Activated CD4-positive, alpha-beta memory T cell treated with anti-CD3 and anti-CD28 coated beads for 36 hours (primary cell): ENCODE results near the gene SCNN1B. TPM values are rescaled to one million over a fixed set of nuclear protein-coding genes. Genes with fewer than 3 reads are reported as not detected.

ENCODE experiments used
- CTCF ChIA-PET: fragments of 350-600 bp; sonication (Branson Sonifier 250); formaldehyde crosslinking; loops from one replicate; lab custom pipeline; 2021; ENCODE audit warnings: antibody characterized with exemption, inconsistent platforms; lab: Charles Lee
- POLR2A ChIA-PET: fragments of 350-600 bp; sonication (Branson Sonifier 250); formaldehyde crosslinking; loops from one replicate; lab custom pipeline; 2021; ENCODE audit warnings: antibody characterized with exemption; lab: Charles Lee
- DNase-seq: peaks from one replicate; pipeline ENCODE4 v3.0.0-alpha.2; 2020
- H3K27ac Mint-ChIP-seq: one replicate; pipeline ENCODE4 v1.8.0; 2021; ENCODE audit warnings: mixed read lengths
- H3K27me3 Mint-ChIP-seq: one replicate; pipeline ENCODE4 v1.8.0; 2021; ENCODE audit warnings: mixed read lengths
- H3K36me3 Mint-ChIP-seq: one replicate; pipeline ENCODE4 v1.8.0; 2021; ENCODE audit warnings: mixed read lengths
- H3K4me1 Mint-ChIP-seq: one replicate; pipeline ENCODE4 v1.8.0; 2021; ENCODE audit warnings: low read depth, mixed read lengths
- H3K4me3 Mint-ChIP-seq: one replicate; pipeline ENCODE4 v1.8.0; 2021; ENCODE audit warnings: mild to moderate bottlenecking, mixed read lengths
- H3K9me3 Mint-ChIP-seq: one replicate; pipeline ENCODE4 v1.8.0; 2021; ENCODE audit warnings: mixed read lengths
- intact Hi-C: fragments of 100-400 bp; cut with micrococcal nuclease; formaldehyde crosslinking; loops from one replicate; pipeline ENCODE4 v1.15.1; 2023
- total RNA-seq, 2 experiments: library from RNA; stranded (reverse); gene quantifications; one replicate each; pipeline ENCODE4 v1.2.3, GENCODE V29; 2021

The SCNN1B gene
- total RNA-seq, 2 experiments from 2014 or later: not detected

GRCh38 chr16:23316634-23317265, 14.6 kb downstream of the SCNN1B start:
- no peaks in the 10 kb centered on the region for H3K27me3 Mint-ChIP-seq
- H3K4me3 Mint-ChIP-seq: no peak overlapping the region
- no peak overlapping the region for H3K27ac Mint-ChIP-seq
- ChIA-PET POLR2A (no interaction called here), CTCF (no interaction called here)
- no peak for DNase-seq
- no peaks in the 10 kb centered on the region for H3K9me3 Mint-ChIP-seq
- intact Hi-C loops: no loop called here
- no peaks in the 10 kb centered on the region for H3K4me1 Mint-ChIP-seq
- no peaks in the 10 kb centered on the region for H3K36me3 Mint-ChIP-seq

DNA sequence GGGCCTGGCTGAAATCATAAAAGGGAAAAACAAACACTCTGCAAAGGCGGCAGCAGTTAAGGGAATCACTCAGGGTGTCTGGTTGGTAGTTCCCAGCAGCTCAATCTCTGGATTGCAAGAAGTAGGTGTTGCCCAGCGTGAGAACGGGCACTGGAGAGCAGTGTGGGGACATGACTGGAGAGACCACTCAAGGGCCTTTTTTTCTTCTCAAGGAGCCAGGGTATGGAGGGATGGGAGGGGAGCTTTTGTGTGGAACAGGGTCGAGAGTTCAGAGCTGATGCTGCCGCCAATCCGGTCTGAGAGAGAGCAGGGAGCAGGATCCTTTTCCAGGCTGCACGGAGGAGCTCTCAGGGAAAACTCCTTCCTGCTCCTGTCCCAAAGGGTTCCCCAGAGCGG, 15.2 kb downstream of the SCNN1B start:
- Mint-ChIP-seq H3K27ac (no peak overlapping the region), H3K36me3 (no peaks in the 10 kb centered on the region), H3K4me3 (no peak overlapping the region), H3K27me3 (peaks cover 2% of the 10 kb centered on the region), H3K4me1 (no peaks in the 10 kb centered on the region), H3K9me3 (no peaks in the 10 kb centered on the region)
- intact Hi-C loops: no loop called here
- no peak for DNase-seq
- POLR2A ChIA-PET: no interaction called here
- CTCF ChIA-PET: no interaction called here

DNA sequence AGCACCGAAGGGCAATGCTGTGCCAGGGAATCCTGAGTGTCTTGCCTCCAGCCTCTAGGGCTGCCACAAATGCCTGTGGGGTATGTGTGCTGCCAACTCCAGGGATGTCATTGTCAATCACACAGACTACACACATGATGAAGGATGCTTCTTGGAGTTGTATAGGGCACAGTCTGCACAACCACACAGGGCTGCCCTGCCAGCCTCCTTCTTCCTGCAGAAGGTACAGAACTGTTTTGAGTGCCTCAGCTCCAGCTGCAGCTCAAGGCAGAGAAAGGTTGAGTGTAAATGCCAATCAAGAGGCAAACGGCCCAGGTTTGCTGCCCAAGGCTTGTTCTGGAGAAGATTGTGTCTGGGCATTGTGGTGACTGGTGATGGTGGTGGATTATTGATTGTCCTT, 15.6 kb downstream of the SCNN1B start:
- DNase-seq: no peak
- no peaks in the 10 kb centered on the region for H3K9me3 Mint-ChIP-seq
- intact Hi-C loops: no loop called here
- POLR2A ChIA-PET: no interaction called here
- no peak overlapping the region for H3K4me3 Mint-ChIP-seq
- H3K4me1 Mint-ChIP-seq: no peaks in the 10 kb centered on the region
- no peaks in the 10 kb centered on the region for H3K36me3 Mint-ChIP-seq
- CTCF ChIA-PET: no interaction called here
- H3K27me3 Mint-ChIP-seq: peaks cover 2% of the 10 kb centered on the region
- no peak overlapping the region for H3K27ac Mint-ChIP-seq

DNA sequence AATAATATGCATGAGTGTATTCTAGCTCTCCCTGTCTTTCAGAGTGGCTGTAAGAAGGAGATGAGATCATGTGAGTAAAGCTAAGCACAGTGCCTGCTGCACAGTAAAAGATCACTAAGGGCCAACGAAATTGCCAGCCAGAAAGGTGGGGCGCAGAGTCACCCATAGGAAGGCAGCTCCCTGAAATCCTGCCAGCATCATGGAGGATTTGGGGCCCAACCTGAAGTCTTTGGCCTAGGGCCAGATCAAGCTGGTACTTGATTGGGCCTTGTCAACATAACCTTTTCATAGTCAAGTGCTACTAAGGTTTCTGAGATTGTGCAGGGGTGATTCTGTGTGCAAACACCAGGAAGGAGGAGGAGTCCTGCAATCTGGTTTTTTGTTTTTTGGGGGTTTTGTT, 16.5 kb downstream of the SCNN1B start:
- Mint-ChIP-seq H3K9me3 (no peaks in the 10 kb centered on the region), H3K4me3 (no peak overlapping the region), H3K27ac (no peak overlapping the region), H3K4me1 (no peaks in the 10 kb centered on the region), H3K36me3 (no peaks in the 10 kb centered on the region), H3K27me3 (peaks cover 2% of the 10 kb centered on the region)
- POLR2A ChIA-PET: no interaction called here
- CTCF ChIA-PET: no interaction called here
- intact Hi-C loops: no loop called here
- no peak for DNase-seq

DNA sequence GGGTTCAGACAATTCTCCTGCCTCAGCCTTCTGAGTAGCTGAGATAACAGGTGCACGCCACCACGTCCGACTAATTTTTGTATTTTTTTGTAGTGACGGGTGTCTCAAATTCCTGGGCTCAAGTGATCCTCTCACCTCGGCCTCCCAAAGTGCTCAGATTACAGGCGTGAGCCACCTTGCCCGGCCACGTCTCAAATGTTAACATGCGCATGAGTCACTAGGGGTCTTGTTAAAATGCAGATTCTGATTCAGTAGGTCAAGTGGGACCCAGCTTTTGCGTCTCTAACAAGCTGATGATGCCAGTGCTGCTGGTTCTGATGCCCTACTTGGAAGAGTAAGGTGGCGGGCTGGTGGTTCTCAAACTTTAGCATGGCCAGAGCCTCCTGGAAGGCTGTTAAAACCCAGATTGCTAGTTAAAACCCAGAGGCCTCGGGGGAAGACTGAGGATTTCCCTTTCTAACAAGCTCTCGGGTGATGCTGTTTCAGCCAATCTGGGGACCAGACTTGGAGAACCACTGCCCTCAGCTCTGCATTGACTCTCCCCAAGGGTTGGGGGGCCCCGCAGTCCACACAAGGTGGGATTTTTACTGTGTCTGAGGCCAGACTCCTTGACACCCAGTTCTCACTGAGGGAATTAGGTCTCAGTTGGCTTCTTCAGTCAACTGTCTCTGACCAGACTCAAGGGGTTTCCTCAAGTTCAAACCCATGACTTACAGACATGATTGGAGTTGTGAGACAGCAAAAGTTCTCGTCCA, 17.9 kb downstream of the SCNN1B start:
- H3K27me3 Mint-ChIP-seq: peaks cover 2% of the 10 kb centered on the region
- CTCF ChIA-PET: no interaction called here
- DNase-seq: no peak
- no peak overlapping the region for H3K27ac Mint-ChIP-seq
- no peak overlapping the region for H3K4me3 Mint-ChIP-seq
- H3K4me1 Mint-ChIP-seq: no peaks in the 10 kb centered on the region
- H3K9me3 Mint-ChIP-seq: no peaks in the 10 kb centered on the region
- H3K36me3 Mint-ChIP-seq: no peaks in the 10 kb centered on the region
- POLR2A ChIA-PET: no interaction called here
- intact Hi-C loops: no loop called here

GRCh38 chr16:23320693-23321092, 18.6 kb downstream of the SCNN1B start:
- peaks cover 4% of the 10 kb centered on the region for H3K27me3 Mint-ChIP-seq
- no peak for DNase-seq
- ChIA-PET CTCF (no interaction called here), POLR2A (no interaction called here)
- no peaks in the 10 kb centered on the region for H3K4me1 Mint-ChIP-seq
- H3K27ac Mint-ChIP-seq: no peak overlapping the region
- intact Hi-C loops: no loop called here
- no peak overlapping the region for H3K4me3 Mint-ChIP-seq
- no peaks in the 10 kb centered on the region for H3K36me3 Mint-ChIP-seq
- no peaks in the 10 kb centered on the region for H3K9me3 Mint-ChIP-seq

DNA sequence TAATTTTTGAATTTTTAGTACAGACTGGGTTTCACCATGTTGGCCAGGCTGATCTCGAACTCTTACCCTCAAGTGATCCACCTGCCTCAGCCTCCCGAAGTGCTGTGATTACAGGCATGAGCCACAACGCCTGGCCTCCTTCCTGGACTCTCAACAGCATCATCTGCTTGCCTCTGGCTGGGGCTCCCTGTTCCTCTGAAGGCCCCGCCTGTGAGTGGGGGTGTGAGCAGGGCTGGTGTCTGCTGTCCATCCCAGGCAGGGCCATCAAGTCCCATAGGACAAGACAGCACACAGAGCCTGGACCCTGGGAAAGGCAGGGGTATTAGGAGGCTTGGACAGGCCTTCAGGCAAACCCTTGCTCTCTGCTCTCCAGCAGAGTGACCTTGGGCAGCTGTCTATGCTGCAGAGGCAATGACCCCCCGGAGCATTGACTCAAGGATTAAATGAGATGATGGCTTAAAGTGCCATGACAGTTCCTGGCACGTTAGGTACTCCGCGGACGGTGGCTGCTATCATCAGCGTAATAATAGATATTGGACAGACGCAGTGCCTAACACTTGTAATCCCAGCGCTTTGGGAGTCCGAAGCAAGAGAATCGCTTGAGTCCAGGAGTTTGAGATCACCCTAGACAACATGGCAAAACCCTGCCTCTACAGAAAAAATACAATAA, 19.2 kb downstream of the SCNN1B start:
- Mint-ChIP-seq H3K4me1 (no peaks in the 10 kb centered on the region), H3K27ac (no peak overlapping the region), H3K36me3 (no peaks in the 10 kb centered on the region), H3K9me3 (no peaks in the 10 kb centered on the region), H3K27me3 (peaks cover 4% of the 10 kb centered on the region), H3K4me3 (no peak overlapping the region)
- intact Hi-C loops: no loop called here
- CTCF ChIA-PET: no interaction called here
- POLR2A ChIA-PET: no interaction called here
- no peak for DNase-seq

DNA sequence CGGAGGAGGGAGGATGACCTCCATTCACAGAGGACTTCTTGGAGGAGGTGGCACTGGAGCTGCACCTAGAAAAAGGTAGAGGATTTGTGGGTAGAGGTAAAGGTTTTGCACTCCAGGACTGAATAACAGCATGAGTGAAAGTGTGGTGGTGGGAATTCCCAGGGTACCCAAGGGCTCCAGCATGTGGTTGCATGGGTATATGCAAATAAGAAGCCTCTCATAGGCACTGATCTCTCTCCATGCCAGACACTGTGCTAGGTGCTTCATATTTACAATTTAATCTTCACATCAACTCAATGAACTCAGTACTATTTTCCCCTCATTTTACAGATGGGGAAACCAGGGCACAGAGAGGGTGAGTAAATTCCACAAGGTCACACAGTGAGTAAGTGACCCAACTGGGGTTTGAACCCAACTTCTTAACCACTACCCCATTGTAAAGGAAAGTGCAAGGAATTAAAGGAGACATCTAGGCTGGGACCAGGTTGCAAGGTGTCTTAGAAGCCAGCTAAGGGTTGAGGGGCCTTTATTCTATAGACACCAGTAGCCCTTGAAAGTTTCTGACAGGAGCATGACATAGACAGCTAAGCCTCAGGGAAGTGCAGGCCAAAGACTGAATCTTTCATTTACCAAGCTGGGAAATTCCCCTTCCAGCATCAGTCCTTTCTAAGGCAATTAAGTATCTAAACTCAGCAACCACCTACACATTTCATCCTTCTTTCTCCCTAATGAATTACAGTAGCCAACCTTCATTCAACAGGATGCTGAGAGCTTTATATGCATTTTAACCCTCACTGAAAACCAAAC, 21.3 kb downstream of the SCNN1B start:
- ChIA-PET CTCF (no interaction called here), POLR2A (no interaction called here)
- no peak overlapping the region for H3K4me3 Mint-ChIP-seq
- H3K4me1 Mint-ChIP-seq: no peaks in the 10 kb centered on the region
- H3K9me3 Mint-ChIP-seq: no peaks in the 10 kb centered on the region
- DNase-seq: no peak
- no peak overlapping the region for H3K27ac Mint-ChIP-seq
- no peaks in the 10 kb centered on the region for H3K36me3 Mint-ChIP-seq
- intact Hi-C loops: no loop called here
- H3K27me3 Mint-ChIP-seq: peaks cover 5% of the 10 kb centered on the region

GRCh38 chr16:23324727-23325126, 22.6 kb downstream of the SCNN1B start:
- DNase-seq: no peak
- Mint-ChIP-seq H3K27me3 (peaks cover 5% of the 10 kb centered on the region), H3K4me1 (no peaks in the 10 kb centered on the region), H3K9me3 (no peaks in the 10 kb centered on the region), H3K4me3 (no peak overlapping the region), H3K36me3 (no peaks in the 10 kb centered on the region), H3K27ac (no peak overlapping the region)
- POLR2A ChIA-PET: no interaction called here
- CTCF ChIA-PET: interaction anchor here (1.5 kb wide), 1 partner anchor 111 kb away, joined by 9 read pairs; no protein-coding TSS in a partner anchor
- intact Hi-C loops: no loop called here

- Mint-ChIP-seq H3K36me3 (no peaks in the 10 kb centered on the region), H3K27me3 (peaks cover 3% of the 10 kb centered on the region), H3K27ac (no peak overlapping the region), H3K4me1 (no peaks in the 10 kb centered on the region), H3K4me3 (no peak overlapping the region), H3K9me3 (no peaks in the 10 kb centered on the region)
- POLR2A ChIA-PET: no interaction called here
- intact Hi-C loops: no loop called here
- DNase-seq: no peak
- CTCF ChIA-PET: no interaction called here
These were observed 25.7 kb downstream of the SCNN1B start for GRCh38 chr16:23327836-23328235.

DNA sequence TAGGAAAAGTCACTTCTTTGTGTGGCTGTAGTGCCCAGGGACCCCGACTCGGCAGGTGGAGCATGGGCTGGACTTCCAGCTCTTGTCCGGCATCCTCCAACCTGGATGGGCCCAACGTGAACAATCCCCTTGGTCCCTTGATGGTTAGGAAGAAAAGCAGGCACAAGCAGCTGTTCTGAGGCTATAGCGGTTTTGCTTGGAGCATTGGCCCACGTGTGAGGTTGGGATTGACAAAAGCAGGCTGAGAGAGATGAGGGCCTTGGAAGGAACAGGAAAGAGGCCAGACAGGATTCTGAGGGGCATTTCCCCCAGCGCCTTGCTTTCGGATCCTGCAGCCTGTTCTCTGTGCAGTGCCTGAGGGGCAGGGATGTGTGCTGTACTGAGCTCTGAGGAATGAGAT, 28.1 kb downstream of the SCNN1B start:
- Mint-ChIP-seq H3K4me3 (no peak overlapping the region), H3K27me3 (peaks cover 6% of the 10 kb centered on the region), H3K9me3 (no peaks in the 10 kb centered on the region), H3K27ac (no peak overlapping the region), H3K36me3 (no peaks in the 10 kb centered on the region), H3K4me1 (no peaks in the 10 kb centered on the region)
- CTCF ChIA-PET: no interaction called here
- POLR2A ChIA-PET: no interaction called here
- intact Hi-C loops: no loop called here
- DNase-seq: no peak

DNA sequence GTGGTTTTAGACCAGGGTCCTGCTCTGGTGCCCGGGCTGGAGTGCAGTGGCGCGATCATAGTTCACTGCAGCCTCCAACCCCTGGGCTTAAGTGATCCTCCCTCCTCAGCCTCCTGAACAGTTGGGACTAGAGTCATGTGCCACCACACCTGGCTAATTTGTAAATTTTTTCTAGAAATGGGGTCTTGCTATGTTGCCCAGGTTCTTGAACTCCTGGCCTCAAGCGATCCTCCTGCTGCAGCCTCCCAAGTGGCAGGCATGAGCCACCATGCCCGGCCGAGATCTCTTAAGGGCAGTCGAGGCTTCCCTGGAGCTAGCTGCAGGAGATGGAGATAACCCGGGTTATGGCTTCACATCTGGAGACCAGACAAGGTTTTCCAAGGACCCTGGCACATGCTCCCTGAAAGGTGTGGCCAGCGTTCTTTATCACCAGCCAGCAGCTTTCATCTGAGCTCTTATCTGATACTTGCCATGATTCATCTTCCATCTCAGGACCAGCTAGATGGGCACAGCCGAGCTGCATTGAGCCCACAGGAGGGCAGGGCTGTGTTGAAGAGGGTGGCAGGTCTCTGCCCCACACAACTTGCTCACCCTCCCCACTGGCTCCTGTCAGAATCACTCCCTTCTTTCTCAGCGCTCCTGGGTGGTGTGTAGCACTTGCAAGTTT, 28.6 kb downstream of the SCNN1B start:
- H3K27ac Mint-ChIP-seq: no peak overlapping the region
- H3K4me1 Mint-ChIP-seq: peaks cover 1% of the 10 kb centered on the region
- H3K36me3 Mint-ChIP-seq: no peaks in the 10 kb centered on the region
- DNase-seq: no peak
- ChIA-PET POLR2A (no interaction called here), CTCF (no interaction called here)
- intact Hi-C loops: no loop called here
- no peak overlapping the region for H3K4me3 Mint-ChIP-seq
- H3K27me3 Mint-ChIP-seq: peaks cover 5% of the 10 kb centered on the region
- no peaks in the 10 kb centered on the region for H3K9me3 Mint-ChIP-seq
